ENCODE data around the gene HMGB3. TPM values are rescaled to one million over a fixed set of nuclear protein-coding genes. Genes with fewer than 3 reads are reported as not detected.

HMGB3 gene
- total and polyA plus RNA-seq, 4 donors = 9.2 to 46.7 (median 13.2) TPM

GRCh38 chrX:151031391-151031975, 48.3 kb downstream of the HMGB3 start:
- Histone ChIP-seq H3K4me3 (ENCODE audit: low read depth in 1 of 3, low read length in 3 of 3) (no peak overlapping the region), H3K36me3 (ENCODE audit: control insufficient read depth in 4 of 4, insufficient read depth in 3 of 4, low read depth in 1 of 4, low read length in 3 of 4) (no peaks in the 10 kb centered on the region), H3K9me3 (ENCODE audit: control insufficient read depth in 4 of 4, low read length in 3 of 4) (peaks cover 0 to 3% (median 1%) of the 10 kb centered on the region in 4 donors), H3K27me3 (ENCODE audit: control insufficient read depth in 4 of 4, insufficient read depth in 4 of 4, low read length in 3 of 4) (no peaks in the 10 kb centered on the region), H3K9ac (ENCODE audit: low read depth in 1 of 2, low read length in 2 of 2) (no peak overlapping the region), H3K27ac (ENCODE audit: low read depth in 1 of 2, low read length in 2 of 2) (no peak overlapping the region), H3K4me1 (ENCODE audit: control insufficient read depth in 4 of 4, insufficient read depth in 4 of 4, low read length in 3 of 4) (no peaks in the 10 kb centered on the region)
- no peak for DNase-seq (ENCODE audit: low spot score)
- TF ChIP-seq HNF4G (IDR thresholded peaks at IDR 0.05) (no peak), HNF4A (conservative IDR thresholded peaks at IDR 0.05) (no peak), EGR1 (IDR thresholded peaks at IDR 0.05; ENCODE audit: low read depth in 2 of 2) (no peak), ZBTB33 (IDR thresholded peaks at IDR 0.05) (no peak), NR2F2 (IDR thresholded peaks at IDR 0.05) (no peak), FOXA2 (IDR thresholded peaks at IDR 0.05) (no peak)
- 79% methylated on average over 7 of the region's 7 CpGs for WGBS

GRCh38 chrX:151039351-151039750, 56.2 kb downstream of the HMGB3 start:
- no peak for DNase-seq (ENCODE audit: low spot score)

More at GRCh38 chrX:151039351-151039750, 56.2 kb downstream of the HMGB3 start:
- H3K4me1 ChIP-seq (ENCODE audit: control insufficient read depth in 4 of 4, insufficient read depth in 4 of 4, low read length in 3 of 4) = no peaks in the 10 kb centered on the region
- no peaks in the 10 kb centered on the region for H3K36me3 ChIP-seq (ENCODE audit: control insufficient read depth in 4 of 4, insufficient read depth in 3 of 4, low read depth in 1 of 4, low read length in 3 of 4)
- no peaks in the 10 kb centered on the region for H3K27me3 ChIP-seq (ENCODE audit: control insufficient read depth in 4 of 4, insufficient read depth in 4 of 4, low read length in 3 of 4)
- no peak overlapping the region for H3K4me3 ChIP-seq (ENCODE audit: low read depth in 1 of 3, low read length in 3 of 3)
- H3K9ac ChIP-seq (ENCODE audit: low read depth in 1 of 2, low read length in 2 of 2) = no peak overlapping the region
- no peak overlapping the region for H3K27ac ChIP-seq (ENCODE audit: low read depth in 1 of 2, low read length in 2 of 2)
- WGBS = 70% methylated on average over 2 of the region's 2 CpGs
- TF ChIP-seq NR2F2 (IDR thresholded peaks at IDR 0.05) = no peak
- TF ChIP-seq EGR1 (IDR thresholded peaks at IDR 0.05; ENCODE audit: low read depth in 2 of 2) = no peak
- TF ChIP-seq JUND (IDR thresholded peaks at IDR 0.05) = no peak
- no peak for TF ChIP-seq MAX (IDR thresholded peaks at IDR 0.05)
- TF ChIP-seq, protein P1, sequence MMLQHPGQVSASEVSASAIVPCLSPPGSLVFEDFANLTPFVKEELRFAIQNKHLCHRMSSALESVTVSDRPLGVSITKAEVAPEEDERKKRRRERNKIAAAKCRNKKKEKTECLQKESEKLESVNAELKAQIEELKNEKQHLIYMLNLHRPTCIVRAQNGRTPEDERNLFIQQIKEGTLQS (IDR thresholded peaks at IDR 0.05) = no peak
- TF ChIP-seq ZBTB33 (IDR thresholded peaks at IDR 0.05) = no peak
- TF ChIP-seq FOXA2 (IDR thresholded peaks at IDR 0.05) = no peak
- TF ChIP-seq GABPA (IDR thresholded peaks at IDR 0.05 in 1 of 2, conservative IDR thresholded peaks at IDR 0.05 in 1 of 2) = no peak
- TF ChIP-seq HNF4A (conservative IDR thresholded peaks at IDR 0.05) = no peak
- no peak for TF ChIP-seq RAD21 (IDR thresholded peaks at IDR 0.05)
- no peak for TF ChIP-seq SP1 (IDR thresholded peaks at IDR 0.05)
- TF ChIP-seq, protein P2, sequence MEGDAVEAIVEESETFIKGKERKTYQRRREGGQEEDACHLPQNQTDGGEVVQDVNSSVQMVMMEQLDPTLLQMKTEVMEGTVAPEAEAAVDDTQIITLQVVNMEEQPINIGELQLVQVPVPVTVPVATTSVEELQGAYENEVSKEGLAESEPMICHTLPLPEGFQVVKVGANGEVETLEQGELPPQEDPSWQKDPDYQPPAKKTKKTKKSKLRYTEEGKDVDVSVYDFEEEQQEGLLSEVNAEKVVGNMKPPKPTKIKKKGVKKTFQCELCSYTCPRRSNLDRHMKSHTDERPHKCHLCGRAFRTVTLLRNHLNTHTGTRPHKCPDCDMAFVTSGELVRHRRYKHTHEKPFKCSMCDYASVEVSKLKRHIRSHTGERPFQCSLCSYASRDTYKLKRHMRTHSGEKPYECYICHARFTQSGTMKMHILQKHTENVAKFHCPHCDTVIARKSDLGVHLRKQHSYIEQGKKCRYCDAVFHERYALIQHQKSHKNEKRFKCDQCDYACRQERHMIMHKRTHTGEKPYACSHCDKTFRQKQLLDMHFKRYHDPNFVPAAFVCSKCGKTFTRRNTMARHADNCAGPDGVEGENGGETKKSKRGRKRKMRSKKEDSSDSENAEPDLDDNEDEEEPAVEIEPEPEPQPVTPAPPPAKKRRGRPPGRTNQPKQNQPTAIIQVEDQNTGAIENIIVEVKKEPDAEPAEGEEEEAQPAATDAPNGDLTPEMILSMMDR (IDR thresholded peaks at IDR 0.05; ENCODE audit: low read depth, low read length, missing input control) = no peak
- TF ChIP-seq RXRA (IDR thresholded peaks at IDR 0.05) = no peak
- no peaks in the 10 kb centered on the region for H3K9me3 ChIP-seq (ENCODE audit: control insufficient read depth in 4 of 4, low read length in 3 of 4)

Small RNA genes within 50 kb of the gene (small RNA-seq; reads per million reads assigned to genes)
- gene RNA5SP525 = not detected
- gene RNU6-383P = not detected
- gene RPL12P50 = not detected

Other genes with a start within 250 kb of the HMGB3 start
- 10 to 100 TPM in 1 of 2 donors, 1 to 10 TPM in 1; 9.7 to 39.8 TPM for gene CD99L2, start 84.7 kb upstream of the HMGB3 start, total RNA-seq
- 10 to 100 TPM in 1 of 2 donors, 1 to 10 TPM in 1; 9.7 to 37.9 TPM for gene CD99L2, start 84.7 kb upstream of the HMGB3 start, polyA plus RNA-seq
- not detected for gene GPR50, start 193.2 kb downstream of the HMGB3 start, total RNA-seq
- gene GPR50, start 193.2 kb downstream of the HMGB3 start, polyA plus RNA-seq = not detected

All from liver (tissue), 10 donors.